Superior temporal gyrus (tissue), 1 donor: ENCODE results near the gene TPMT.
"Not testable (repeated sequence)": the region's sequence is repeated elsewhere in the genome, so short reads cannot be mapped to it uniquely, and the experiment has no call there.

Experiments used
- DNase-seq: peaks from one replicate; pipeline ENCODE4 v3.0.0-alpha.2; 2016; ENCODE audit errors: extremely low spot score

TPMT gene

DNA sequence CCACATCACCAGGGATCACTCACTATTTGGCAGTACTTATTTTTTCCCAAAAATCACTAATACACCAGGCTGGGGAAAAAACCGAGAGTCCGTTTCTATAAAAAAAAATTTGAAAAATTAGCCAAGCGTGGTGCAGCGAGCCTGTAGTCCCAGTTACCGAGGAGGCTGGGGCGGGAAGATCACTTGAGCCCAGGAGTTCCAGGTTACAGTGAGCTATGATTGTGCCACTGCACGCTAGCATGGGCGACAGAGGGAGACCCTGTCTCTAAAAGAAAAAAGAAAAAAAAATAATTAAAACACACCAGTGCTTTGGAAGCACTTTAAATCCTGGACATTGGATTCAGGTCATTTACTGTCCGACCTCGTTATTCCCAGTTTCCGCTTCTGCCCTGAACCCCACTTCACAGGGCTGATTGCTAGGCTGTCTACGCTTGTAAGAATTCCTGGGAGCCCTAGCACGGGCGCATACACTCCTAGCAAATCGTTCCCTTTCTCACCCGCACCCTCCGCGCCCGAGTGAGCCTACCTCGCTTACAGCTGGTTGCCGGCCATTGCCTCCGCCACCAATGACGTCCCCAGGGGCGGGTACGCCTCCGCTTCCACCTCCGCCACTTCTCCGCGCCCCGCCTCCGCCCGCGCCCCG lies at the start of gene TPMT:
TSS of gene TPMT (minus strand) at position 571 of the 643 bp plus-strand sequence. CDS start 5,950 bp downstream, outside the sequence.
- peak; percentile 90 for DNase-seq

DNA sequence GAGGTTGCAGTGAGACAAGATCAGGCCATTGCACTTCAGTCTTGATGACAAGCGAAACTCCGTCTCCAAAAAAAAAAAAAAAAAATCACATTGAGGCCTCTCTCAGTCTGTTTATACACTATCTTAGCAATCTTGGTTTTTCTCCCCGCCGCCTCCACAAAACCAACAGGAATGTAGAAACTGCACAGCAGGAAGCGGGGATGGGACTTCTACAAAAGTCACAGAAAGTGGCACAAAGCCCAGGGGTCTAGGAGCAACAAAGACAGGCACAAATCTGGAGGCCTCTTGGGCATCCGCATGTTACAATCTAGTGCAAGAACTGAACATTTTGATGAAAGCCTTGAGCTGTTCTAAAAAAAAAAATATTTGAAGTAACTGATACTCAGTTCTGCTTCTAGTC lies 48.9 kb upstream of the TPMT start:
- no peak for DNase-seq

DNA sequence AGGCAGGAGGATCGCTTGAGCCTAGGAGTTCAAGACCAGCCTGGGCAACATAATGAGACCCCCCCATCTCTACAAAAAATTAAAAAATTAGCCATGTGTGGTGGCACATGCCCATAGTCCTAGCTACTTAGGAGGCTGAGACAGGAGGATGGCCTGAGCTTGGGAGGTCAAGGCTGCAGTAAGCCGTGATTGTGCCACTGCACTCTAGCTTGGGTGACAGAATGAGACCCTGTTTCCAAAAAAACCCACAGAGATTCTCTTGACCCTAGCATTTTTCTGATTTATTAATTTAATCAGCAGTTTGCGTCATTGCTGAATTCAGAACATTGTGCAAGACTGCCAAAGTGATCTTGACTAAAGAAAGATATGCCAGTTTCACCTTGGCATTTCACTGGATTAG lies 37.1 kb upstream of the TPMT start:
- DNase-seq, result no peak

DNA sequence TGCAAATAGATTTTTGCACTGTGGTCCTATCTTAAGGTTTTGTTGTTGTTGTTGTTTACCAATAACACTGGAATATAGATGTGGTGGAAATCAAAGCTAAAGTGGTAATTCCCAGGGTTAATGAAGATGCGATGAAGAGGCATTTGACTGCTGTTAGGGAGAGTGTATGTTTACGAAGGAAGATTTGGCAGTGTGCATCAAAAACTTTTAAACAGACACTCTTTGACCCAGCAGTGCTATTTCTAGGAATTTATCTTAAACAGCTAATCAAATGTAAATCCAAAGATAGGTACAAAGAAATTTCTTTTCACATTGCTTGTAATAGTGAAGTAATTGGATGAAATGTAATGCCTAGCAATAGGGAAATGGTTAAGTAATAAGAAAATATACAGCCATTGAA lies 34.3 kb upstream of the TPMT start:
- DNase-seq, result no peak

DNA sequence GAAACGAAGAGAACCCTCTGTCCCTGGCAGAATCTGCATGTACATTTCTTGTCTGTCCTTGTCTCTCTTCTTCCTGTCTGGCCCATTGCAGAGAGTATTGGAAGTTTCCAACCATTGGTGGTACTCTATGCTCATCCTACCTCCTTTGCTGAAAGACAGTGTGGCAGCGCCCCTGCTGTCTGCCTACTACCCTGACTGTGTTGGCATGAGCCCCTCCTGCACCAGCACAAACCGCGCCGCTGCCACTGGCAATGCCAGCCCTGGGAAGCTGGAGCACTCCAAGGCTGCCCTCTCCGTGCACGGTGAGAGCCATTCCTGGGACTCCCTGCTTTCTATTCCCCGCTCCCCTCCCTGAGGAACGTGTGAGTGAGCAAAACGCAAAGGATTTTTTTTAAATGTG lies 32.8 kb upstream of the TPMT start:
- DNase-seq, result no peak

DNA sequence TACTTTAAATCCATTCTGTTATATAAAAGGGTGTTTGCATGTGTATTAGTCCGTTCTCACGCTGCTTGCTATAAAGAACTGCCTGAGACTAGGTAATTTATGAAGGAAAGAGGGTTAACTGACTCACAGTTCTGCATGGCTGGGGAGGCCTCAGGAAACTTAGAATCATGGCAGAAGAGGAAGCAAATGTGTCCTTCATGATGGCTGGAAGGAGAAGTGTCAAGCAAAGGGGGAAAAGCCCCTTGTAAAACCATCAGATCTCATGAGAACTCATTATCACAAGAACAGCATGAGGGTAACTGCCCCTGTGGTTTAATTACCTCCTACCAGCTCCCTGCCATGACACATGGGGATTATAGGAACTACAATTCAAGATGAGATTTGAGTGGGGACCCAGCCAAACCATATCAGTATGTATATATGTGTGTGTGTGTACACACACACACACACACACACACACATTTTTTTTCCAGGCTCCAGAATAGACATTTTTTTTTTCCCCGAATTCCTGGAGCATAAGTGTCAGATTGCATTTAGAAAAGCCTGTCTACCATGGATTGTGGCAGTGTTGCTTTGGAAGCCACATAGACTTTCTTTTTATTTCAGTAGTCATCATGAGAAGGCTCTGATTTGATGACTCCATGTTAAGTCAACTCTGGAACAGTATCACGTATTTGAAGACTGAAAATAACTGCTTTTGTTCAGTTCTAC lies 31.8 kb upstream of the TPMT start:
- DNase-seq, result no peak

DNA sequence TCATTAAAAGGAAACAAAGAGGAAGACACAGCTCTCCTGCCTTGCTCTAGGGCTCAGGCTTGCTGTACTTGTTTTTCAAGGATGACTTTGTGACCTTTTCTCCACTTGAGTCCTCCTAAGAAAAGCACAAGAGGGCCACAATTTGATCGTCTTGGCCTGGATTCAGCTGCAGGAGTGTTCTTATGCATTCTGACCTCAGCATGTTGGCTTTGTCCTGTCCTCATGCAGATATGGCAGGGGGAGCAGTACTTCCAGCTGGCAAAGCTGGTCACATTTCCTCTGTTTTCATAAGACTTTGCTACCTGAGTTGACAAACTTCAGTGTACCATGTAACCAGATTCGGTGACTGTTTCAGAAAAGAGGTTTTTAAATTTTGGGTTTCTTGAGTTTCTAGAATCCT lies 31.2 kb upstream of the TPMT start:
- no peak for DNase-seq

DNA sequence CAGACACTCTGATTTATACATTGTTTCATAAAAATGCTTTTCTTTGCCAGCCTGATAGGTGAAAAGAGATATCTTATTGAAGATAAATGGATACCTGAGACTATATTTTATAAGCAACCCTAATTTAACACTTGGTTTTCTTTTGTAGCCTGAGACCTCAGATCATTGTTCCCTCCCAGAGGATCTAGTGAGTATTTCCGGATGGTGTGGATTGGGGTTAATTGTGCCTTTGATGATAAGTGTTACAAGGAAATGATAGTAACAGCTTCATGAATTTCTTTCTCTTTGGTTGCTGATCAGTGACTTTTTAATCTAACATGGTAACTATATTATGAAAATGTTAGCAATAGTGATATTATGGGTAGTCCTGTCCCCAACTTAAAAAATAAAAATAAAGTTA lies 30.7 kb upstream of the TPMT start:
- no peak for DNase-seq

DNA sequence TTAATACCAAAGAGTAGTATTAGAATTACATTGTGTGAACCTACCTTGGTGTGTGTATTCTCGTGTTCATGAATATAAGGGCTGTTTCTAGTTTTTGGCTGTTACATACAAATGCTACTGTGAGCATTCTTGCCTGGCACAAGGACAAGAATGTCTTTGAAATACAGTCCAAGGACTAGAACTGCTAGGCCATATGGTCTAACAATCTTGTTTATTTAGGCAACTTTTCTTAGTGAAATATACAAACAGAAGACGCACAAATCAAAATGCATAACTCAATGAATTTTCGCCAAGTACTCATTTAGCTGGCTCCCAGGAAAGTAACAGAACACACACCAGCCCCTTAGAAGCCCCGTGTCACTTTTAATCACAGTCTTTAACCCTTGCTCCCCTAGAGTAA lies 28.9 kb upstream of the TPMT start:
- no peak for DNase-seq

DNA sequence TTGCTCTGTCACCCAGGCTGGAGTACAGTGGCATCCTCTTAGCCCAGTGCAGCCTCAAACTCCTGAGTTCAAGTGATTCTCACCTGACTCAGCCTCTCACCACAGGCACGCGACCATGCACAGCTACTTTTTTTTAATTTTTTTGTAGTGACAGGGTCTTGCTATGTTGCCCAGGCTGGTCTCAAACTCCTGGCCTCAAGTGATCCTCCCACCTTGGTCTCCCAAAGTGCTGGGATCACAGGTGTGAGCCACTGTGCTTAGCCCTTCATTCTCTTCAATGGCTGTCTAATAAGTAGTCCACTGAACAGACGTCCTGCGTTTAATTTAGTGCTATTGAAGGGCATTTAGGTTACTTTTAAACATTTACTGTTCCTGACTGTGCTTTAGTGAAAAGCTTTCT lies 27.7 kb upstream of the TPMT start:
- DNase-seq, result no peak

DNA sequence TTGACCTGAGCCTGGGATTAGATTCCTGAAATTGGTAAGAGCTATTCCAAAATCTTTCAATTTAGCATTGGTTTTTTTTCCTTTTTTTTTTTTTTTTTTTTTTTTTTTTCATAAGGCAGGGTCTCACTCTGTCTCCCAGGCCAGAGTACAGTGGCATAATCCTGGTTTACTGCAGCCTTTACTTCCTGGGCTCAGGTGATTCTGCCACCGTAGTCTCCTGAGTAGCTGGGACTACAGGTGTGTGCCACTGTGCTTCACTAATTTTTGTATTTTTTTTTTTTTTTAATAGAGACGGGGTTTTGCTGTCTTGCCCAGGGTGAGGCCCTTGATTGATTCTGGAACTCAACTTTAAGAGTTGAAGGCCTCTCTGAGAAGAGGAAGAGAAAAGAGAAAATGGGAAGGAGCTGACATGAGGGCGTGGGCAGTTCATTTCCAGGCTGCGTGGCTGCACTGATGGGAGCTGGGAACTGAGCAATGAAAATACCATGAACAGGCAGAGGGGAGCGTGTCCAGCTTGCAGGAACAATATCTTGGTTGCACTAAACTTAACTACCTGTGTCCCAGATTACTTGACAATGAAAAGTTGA lies 25.0 kb upstream of the TPMT start:
- DNase-seq, result no peak

DNA sequence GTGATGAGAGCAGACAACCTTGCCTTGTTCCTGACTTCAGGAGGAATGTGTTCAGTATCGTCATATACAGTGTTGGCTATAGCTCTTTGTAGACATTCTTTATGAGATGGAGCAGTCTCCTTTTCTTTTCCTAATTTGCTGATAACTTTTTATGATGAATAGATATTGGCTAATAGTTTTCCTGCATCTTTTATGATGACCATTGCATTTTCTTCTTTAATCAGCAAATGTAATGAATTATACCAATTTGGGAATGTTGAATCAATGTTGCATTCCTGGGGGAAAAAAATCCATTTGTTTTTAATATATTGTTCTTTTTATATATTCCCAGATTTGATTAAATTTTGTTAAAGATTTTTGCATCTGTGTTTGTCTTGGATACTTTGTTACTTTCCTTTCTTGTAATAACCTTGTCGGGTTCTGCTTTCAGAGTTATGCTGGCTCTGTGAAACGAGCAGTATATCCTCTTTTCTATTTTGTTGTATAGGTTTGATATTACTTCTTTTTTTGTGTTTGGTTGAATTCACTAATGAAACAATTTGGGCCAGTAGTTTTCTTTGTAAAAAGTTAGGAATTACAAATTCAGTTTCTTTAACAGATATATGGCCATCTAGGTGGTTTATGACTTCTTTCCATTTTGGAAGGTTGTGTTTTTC lies 24.2 kb upstream of the TPMT start:
- DNase-seq, result no peak

DNA sequence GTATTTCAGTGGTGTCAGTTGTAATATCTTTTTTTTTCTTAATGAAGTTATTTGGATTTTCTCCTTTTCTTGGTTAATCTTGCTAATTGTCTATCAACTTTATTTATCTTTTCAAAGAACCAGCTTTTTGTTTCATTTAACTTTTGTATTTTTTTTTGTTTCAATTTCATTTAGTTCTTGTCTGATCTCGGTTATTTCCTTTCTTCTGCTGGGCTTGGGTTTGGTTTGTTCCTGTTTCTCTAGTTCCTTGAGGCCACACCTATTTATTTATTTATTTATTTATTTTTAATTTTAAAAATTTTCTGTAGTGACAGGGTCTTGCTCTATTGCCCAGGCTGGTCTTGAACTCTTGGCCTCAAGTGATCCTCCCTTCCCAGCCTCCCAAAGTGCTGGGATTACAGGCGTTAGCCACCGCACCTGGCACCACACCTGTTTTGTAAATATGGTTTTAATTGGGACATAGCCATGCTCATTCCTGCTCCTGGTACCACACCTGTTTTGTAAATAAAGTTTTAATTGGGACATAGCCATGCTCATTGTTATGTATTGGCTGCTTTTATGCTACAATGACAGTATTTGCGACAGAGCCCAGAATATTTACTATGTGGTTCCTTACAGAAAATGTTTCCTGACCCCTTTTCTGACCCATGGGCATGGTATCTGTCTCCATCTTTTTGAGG lies 22.5 kb upstream of the TPMT start:
- DNase-seq, result no peak

DNA sequence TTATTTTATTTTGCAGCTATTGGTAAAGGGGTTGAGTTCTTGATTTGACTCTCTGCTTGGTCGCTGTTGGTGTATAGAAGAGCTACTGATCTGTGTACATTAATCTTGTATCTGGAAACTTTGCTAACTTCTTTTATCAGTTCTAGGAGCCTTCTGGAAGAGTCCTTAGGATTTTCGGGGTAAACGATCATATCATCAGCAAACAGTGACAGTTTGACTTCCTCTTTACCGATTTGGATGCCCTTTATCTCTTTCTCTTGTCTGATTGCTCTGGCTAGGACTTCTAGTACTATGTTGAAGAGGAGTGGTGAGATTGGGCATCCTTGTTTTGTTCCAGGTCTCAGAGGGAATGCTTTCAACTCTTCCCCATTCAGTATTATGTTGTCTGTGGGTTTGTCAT lies 21.3 kb upstream of the TPMT start:
- not testable (repeated sequence) for DNase-seq

DNA sequence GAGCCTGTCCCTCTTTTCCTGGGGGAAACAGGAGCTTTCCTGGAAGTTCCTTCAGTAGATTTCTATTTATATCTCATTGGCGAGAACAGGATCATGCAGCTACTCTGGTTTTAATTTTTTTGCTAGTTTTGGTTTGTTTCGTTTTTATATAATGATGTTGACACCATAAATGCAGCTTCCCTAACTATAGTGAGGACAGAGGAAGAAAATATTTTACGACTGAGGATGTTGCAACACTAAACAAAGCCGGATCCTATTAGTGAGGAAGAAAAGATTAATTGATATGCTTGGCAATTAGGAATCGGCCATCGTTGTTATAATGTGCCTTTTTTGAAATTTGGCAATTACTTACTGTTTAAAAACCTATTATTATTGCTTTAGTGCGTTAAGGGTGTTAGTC lies 17.0 kb upstream of the TPMT start:
- no peak for DNase-seq

DNA sequence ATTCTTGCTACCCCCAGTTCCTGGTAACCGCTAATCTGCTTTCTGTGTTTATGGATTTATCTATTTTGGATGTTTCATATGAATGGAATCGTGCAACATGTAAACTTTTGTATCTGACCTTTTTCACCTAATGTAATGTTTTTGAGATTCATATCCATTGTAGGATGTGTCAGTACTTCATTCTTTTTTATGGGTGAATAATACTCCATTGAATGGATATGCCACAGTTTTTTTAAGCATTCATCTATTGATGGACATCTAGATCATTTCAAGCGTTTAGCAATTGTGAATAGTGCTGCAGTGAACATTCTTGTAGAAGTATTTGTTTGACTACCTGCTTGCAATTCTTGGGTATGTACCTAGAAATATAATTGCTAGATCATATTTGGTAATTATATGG lies 13.4 kb upstream of the TPMT start:
- DNase-seq, result no peak

DNA sequence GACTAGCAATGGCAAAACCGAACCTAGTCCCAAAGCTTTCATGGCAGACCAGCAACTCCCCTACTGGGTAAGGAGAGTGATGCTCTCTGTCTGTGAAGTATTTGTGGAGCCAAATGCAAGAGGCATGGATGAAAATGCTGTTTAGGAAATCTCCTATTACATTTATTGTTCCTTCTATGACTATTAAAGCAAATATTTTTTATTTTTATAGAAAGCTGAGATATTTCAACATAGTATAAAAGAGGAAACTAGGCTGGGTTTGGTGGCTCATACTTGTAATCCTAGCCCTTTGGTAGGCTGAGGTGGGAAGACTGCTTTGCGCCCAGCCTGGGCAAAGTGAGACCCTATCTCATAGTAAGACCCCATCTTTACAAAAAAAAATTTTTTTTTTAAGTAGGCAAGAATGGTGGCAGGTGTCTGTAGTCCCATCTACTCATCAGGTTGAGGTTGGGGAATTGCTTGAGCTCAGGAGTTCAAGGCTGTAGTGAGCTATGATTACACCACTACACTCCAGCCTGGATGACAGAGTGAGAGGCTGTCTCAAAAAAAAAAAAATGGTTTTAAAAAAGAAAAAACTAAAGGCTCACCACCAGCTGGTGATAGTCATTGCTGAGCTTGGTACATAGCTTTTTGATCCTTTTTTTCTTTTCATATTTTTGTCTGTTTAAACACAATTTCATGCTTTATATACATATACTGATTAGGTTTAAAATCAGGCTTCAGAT lies 11.6 kb upstream of the TPMT start:
- no peak for DNase-seq

DNA sequence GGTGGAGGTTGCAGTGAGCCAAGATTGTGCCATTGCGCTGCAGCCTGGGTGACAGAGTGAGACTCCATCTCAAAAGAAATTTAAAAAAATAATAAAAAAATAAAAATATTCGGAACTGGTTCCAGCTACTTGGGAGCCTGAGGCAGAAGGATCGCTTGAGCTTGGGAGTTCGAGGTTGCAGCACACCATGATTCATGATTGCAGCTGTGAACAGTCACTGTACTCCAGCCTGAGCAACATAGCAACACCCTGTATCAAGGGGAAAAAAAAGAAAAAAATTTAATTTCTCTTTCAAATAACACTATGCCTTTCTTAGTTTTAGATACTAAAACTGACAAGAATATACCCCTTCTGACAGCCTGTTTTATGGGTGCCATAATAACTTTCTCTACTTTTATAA lies 10.9 kb upstream of the TPMT start:
- DNase-seq, result no peak

DNA sequence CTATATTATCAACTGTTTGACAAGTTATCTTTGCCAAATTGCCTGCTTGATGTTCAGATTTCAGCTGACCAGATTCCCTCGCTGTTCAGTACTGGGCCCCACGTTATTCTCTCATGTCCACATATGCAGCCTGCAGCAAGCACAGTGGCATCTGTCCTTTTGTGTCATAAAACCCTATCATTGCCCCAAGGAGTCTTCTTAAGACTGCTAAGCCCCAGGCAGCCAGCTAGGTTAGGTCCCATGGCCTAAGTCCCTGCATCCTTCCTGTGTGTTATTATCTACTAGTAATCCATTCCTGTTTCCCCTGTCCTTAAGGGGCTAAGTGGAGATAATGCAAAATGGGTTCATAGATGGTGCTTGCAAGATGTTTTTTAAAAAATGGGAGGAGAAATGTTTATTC lies 7.5 kb upstream of the TPMT start:
- DNase-seq, result no peak

DNA sequence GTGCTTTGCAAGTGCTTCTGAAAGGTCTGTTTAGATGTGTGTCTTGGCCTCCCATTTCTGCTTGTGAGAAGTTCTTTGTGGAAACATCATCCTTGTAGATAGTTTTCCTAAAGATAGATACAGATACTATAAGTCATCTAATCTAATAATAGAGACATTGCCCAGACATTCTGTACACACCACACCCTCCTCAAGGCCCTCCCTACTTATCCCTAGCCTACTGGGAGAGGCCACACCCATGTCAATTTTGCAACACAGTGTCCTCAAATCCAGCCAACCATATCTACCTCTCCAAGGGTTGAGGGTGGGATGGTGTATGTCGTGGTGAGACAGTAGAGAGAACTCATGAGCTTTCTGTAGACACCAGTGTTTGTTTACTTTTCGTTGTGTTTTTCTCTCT lies 6.6 kb upstream of the TPMT start:
- no peak for DNase-seq

DNA sequence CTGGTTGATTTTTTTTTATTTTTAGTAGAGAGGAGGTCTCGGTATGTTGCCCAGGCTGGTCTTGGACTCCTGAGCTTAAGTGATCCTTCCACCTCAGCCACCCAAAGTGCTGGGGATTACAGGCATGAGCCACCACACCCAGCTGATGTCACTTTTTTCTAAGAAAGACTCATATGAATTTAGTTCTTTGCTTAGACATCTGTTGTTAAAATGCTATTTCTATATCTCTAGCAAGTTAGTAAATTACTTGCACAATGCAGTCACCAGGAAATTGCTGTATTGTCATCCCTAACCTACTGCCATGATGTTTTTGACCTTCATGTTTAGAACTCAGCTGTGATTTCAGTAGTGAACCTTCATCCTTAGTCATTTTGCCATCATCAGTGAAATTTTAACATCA lies 6.0 kb upstream of the TPMT start:
- DNase-seq, result no peak
